ENCODE measurements around the gene ELL2. TPM values are rescaled to one million over a fixed set of nuclear protein-coding genes. Genes with fewer than 3 reads are reported as not detected.

The ELL2 gene
- total and polyA plus RNA-seq, 2 of the 13 experiments (the other 11 are each of a cell fraction or from before 2014, with no cell fraction given): 78.9 to 97.1 TPM

DNA sequence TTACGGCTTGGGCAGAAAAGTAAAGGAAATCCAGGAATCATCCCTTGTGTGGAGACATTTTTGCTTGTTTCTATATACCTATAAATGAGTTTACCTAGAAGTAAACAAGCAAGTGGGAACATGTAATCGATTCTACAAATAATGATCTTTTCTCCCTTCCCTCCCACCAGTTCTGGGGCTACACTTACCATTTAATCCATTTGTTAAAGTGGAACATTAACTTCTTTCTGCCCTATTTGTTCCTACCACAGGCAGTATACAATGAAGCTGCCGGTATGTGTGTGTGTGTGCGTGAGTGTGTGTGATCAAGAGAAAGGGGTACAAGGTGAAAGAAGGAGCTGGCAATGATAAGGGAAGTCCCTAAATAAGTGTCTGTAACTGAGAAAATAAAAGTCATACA, 26.4 kb upstream of the ELL2 start (continued):
- TF ChIP-seq ZNF879 (CRISPR knock-in tag; IDR thresholded peaks at IDR 0.05): no peak
- no peak for TF ChIP-seq NR3C1 (CRISPR knock-in tag; IDR thresholded peaks at IDR 0.05)
- TF ChIP-seq, protein P1, sequence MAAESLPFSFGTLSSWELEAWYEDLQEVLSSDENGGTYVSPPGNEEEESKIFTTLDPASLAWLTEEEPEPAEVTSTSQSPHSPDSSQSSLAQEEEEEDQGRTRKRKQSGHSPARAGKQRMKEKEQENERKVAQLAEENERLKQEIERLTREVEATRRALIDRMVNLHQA (CRISPR knock-in tag; IDR thresholded peaks at IDR 0.05): no peak
- no peak for TF ChIP-seq ZNF496 (CRISPR knock-in tag; IDR thresholded peaks at IDR 0.05; ENCODE audit: insufficient replicate concordance)
- no peak for TF ChIP-seq NCOA5 (CRISPR knock-in tag; IDR thresholded peaks at IDR 0.05)
- no peak for TF ChIP-seq ZNF883 (CRISPR knock-in tag; IDR thresholded peaks at IDR 0.05; ENCODE audit: not compliant biosample characterization)
- TF ChIP-seq, protein P2, sequence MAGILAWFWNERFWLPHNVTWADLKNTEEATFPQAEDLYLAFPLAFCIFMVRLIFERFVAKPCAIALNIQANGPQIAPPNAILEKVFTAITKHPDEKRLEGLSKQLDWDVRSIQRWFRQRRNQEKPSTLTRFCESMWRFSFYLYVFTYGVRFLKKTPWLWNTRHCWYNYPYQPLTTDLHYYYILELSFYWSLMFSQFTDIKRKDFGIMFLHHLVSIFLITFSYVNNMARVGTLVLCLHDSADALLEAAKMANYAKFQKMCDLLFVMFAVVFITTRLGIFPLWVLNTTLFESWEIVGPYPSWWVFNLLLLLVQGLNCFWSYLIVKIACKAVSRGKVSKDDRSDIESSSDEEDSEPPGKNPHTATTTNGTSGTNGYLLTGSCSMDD (CRISPR knock-in tag; IDR thresholded peaks at IDR 0.05): no peak
- TF ChIP-seq, protein P3, sequence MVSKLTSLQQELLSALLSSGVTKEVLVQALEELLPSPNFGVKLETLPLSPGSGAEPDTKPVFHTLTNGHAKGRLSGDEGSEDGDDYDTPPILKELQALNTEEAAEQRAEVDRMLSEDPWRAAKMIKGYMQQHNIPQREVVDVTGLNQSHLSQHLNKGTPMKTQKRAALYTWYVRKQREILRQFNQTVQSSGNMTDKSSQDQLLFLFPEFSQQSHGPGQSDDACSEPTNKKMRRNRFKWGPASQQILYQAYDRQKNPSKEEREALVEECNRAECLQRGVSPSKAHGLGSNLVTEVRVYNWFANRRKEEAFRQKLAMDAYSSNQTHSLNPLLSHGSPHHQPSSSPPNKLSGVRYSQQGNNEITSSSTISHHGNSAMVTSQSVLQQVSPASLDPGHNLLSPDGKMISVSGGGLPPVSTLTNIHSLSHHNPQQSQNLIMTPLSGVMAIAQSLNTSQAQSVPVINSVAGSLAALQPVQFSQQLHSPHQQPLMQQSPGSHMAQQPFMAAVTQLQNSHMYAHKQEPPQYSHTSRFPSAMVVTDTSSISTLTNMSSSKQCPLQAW (CRISPR knock-in tag; IDR thresholded peaks at IDR 0.05): no peak
- TF ChIP-seq ISL2 (CRISPR knock-in tag; IDR thresholded peaks at IDR 0.05): peak; percentile 85
- no peak for TF ChIP-seq ZSCAN31 (CRISPR knock-in tag; IDR thresholded peaks at IDR 0.05; ENCODE audit: low read depth)
- no peak; the same call in 1 of the 2 replicates for TF ChIP-seq PHF21A (CRISPR knock-in tag; IDR thresholded peaks at IDR 0.05)
- TF ChIP-seq, protein P4, sequence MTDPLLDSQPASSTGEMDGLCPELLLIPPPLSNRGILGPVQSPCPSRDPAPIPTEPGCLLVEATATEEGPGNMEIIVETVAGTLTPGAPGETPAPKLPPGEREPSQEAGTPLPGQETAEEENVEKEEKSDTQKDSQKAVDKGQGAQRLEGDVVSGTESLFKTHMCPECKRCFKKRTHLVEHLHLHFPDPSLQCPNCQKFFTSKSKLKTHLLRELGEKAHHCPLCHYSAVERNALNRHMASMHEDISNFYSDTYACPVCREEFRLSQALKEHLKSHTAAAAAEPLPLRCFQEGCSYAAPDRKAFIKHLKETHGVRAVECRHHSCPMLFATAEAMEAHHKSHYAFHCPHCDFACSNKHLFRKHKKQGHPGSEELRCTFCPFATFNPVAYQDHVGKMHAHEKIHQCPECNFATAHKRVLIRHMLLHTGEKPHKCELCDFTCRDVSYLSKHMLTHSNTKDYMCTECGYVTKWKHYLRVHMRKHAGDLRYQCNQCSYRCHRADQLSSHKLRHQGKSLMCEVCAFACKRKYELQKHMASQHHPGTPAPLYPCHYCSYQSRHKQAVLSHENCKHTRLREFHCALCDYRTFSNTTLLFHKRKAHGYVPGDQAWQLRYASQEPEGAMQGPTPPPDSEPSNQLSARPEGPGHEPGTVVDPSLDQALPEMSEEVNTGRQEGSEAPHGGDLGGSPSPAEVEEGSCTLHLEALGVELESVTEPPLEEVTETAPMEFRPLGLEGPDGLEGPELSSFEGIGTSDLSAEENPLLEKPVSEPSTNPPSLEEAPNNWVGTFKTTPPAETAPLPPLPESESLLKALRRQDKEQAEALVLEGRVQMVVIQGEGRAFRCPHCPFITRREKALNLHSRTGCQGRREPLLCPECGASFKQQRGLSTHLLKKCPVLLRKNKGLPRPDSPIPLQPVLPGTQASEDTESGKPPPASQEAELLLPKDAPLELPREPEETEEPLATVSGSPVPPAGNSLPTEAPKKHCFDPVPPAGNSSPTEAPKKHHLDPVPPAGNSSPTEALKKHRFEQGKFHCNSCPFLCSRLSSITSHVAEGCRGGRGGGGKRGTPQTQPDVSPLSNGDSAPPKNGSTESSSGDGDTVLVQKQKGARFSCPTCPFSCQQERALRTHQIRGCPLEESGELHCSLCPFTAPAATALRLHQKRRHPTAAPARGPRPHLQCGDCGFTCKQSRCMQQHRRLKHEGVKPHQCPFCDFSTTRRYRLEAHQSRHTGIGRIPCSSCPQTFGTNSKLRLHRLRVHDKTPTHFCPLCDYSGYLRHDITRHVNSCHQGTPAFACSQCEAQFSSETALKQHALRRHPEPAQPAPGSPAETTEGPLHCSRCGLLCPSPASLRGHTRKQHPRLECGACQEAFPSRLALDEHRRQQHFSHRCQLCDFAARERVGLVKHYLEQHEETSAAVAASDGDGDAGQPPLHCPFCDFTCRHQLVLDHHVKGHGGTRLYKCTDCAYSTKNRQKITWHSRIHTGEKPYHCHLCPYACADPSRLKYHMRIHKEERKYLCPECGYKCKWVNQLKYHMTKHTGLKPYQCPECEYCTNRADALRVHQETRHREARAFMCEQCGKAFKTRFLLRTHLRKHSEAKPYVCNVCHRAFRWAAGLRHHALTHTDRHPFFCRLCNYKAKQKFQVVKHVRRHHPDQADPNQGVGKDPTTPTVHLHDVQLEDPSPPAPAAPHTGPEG (CRISPR knock-in tag; IDR thresholded peaks at IDR 0.05): no peak
- TF ChIP-seq ZNF772 (CRISPR knock-in tag; IDR thresholded peaks at IDR 0.05): peak; percentile 43; the same call in 1 of the 2 replicates
- TF ChIP-seq ZNF335 (CRISPR knock-in tag; IDR thresholded peaks at IDR 0.05): no peak
- TF ChIP-seq MTF1 (CRISPR knock-in tag; IDR thresholded peaks at IDR 0.05): no peak
- TF ChIP-seq, protein P5, sequence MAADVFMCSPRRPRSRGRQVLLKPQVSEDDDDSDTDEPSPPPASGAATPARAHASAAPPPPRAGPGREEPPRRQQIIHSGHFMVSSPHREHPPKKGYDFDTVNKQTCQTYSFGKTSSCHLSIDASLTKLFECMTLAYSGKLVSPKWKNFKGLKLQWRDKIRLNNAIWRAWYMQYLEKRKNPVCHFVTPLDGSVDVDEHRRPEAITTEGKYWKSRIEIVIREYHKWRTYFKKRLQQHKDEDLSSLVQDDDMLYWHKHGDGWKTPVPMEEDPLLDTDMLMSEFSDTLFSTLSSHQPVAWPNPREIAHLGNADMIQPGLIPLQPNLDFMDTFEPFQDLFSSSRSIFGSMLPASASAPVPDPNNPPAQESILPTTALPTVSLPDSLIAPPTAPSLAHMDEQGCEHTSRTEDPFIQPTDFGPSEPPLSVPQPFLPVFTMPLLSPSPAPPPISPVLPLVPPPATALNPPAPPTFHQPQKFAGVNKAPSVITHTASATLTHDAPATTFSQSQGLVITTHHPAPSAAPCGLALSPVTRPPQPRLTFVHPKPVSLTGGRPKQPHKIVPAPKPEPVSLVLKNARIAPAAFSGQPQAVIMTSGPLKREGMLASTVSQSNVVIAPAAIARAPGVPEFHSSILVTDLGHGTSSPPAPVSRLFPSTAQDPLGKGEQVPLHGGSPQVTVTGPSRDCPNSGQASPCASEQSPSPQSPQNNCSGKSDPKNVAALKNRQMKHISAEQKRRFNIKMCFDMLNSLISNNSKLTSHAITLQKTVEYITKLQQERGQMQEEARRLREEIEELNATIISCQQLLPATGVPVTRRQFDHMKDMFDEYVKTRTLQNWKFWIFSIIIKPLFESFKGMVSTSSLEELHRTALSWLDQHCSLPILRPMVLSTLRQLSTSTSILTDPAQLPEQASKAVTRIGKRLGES (CRISPR knock-in tag; IDR thresholded peaks at IDR 0.05; ENCODE audit: borderline replicate concordance): no peak
- TF ChIP-seq, protein P6, sequence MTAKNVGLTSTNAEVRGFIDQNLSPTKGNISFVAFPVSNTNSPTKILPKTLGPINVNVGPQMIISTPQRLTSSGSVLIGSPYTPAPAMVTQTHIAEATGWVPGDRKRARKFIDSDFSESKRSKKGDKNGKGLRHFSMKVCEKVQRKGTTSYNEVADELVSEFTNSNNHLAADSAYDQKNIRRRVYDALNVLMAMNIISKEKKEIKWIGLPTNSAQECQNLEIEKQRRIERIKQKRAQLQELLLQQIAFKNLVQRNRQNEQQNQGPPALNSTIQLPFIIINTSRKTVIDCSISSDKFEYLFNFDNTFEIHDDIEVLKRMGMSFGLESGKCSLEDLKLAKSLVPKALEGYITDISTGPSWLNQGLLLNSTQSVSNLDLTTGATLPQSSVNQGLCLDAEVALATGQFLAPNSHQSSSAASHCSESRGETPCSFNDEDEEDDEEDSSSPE (CRISPR knock-in tag; IDR thresholded peaks at IDR 0.05): no peak
- no peak for TF ChIP-seq ZNF672 (CRISPR knock-in tag; IDR thresholded peaks at IDR 0.05)

All from HepG2 (cell line).